ENCODE data around the gene CDKN3.

DNA sequence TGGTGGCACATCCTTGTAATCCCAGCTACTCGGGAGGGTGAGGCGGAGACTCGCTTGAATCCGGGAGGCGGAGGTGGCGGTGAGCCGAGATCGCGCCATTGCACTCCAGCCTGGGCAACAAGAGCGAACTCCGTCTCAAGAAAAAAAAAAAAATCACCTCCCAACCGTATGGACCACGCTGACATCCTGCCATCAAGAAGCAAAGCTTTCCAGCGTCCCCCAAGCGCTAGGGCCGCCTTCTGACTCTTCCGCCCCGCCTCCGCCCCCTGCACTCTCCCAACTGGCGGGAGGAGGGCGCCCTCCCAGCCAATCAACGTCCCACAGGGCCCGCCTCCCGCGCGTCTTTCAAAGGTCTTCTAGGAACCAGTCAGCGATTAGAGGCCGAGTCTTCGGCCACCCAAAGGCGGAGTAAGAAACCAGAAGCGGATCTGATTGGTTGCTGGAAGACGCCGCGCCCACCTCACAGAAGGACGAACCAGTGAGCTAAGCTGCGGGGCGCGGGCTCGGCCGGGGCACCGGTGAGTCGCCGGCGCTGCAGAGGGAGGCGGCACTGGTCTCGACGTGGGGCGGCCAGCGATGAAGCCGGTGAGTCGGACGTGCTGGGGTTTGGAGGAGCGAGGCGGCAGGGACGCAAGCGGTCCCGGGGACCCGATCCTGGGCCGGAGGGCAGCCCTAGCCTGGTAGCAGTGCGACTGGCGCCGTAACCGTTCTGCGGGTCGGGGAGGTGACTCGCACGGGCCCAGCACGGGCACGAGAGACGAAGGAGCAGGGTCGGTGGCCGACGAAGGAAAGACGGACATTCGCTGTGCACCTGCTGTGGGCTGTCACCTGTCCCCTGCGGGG is at the start of gene CDKN3:
- TF ChIP-seq CTCF (IDR thresholded peaks at IDR 0.05; ENCODE audit: low read depth, low read length, poor library complexity, severe bottlenecking) (peak; percentile 30), EZH2phosphoT487 (IDR thresholded peaks at IDR 0.05; ENCODE audit: borderline replicate concordance, low read length) (no peak)

All from DOHH2 (cell line).